Cardiac fibroblast (primary cell): Measurements from ENCODE around the gene SORCS3.

Experiments
- DNase-seq, 2 donors: peaks; one replicate each; pipeline versions ENCODE4 v3.0.0 to v3.0.0-alpha.2; 2010; ENCODE audit warnings: low read depth in 2 of 2
- H3K4me3 ChIP-seq, 2 donors: replicated peaks in 1 of 2; 1 replicate in 1 of 2; 2 replicates in 1 of 2; pipeline ENCODE4 v1.5.1; 2011; ENCODE audit warnings: low read depth in 2 of 2, low read length in 2 of 2, mild to moderate bottlenecking in 2 of 2, moderate library complexity in 1 of 2
- TF ChIP-seq, protein P1 (sequence below): IDR thresholded peaks from one replicate; pipeline ENCODE4 v1.5.1; 2011; ENCODE audit warnings: low read depth, mild to moderate bottlenecking, low read length, inconsistent platforms

The SORCS3 gene

DNA sequence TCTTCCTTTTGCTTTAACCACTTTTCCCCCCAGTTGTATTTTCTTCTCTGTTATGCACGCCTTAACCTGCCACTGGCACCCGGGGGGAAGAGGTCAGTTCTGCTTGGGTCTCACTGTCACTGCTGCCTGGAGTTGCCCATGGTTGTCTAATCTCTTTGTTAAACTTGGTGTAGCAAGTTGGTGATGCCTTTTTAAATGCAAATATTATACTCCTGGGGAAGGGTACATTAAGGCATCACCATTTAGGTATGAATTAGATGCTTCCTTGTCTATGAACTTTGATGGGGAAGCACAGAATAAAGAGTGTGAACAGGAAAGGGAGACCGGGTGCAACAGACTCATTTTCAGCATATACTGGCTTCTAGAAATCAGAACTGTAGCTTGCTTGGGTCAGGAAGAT is 9.1 kb upstream of the SORCS3 start:
- TF ChIP-seq, protein P1, sequence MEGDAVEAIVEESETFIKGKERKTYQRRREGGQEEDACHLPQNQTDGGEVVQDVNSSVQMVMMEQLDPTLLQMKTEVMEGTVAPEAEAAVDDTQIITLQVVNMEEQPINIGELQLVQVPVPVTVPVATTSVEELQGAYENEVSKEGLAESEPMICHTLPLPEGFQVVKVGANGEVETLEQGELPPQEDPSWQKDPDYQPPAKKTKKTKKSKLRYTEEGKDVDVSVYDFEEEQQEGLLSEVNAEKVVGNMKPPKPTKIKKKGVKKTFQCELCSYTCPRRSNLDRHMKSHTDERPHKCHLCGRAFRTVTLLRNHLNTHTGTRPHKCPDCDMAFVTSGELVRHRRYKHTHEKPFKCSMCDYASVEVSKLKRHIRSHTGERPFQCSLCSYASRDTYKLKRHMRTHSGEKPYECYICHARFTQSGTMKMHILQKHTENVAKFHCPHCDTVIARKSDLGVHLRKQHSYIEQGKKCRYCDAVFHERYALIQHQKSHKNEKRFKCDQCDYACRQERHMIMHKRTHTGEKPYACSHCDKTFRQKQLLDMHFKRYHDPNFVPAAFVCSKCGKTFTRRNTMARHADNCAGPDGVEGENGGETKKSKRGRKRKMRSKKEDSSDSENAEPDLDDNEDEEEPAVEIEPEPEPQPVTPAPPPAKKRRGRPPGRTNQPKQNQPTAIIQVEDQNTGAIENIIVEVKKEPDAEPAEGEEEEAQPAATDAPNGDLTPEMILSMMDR: no peak
- no peak overlapping the region for H3K4me3 ChIP-seq
- no peak for DNase-seq

DNA sequence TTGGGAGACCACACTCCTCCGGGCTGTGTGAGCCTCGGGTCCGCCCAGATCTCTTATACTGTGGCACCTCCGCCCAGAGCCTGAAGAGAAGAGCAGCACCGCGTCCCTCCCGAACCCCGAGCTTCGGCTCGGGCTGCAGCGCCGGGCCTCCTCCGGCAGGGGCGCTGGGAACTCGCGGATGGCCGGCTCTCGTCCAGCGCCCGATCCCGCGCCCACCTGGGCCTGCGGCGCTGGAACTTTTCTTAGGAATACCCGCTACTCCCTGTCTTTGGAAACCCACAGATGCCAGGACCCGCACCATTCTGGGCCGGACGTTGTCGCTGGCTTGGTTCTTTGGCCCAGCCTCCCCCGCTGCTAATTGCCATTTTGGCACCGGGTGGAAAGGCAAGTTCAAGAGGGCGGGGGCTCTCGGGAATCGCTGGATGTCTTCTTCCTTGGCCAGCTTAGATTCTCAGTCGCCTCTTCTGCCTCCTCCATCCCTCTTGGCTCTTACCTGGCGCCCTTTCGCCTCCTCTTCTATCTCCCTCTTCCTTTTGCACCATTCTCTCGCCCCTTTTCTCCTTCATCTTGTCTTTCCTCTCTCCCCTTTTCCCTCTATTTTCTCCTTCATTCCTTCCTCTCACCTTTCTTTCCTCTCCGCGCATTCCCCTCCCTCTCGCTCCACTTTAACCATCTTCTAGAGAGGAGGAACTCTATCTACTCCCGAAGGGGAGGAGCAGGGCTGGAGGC is 2.1 kb upstream of the SORCS3 start:
- DNase-seq: no peak

DNA sequence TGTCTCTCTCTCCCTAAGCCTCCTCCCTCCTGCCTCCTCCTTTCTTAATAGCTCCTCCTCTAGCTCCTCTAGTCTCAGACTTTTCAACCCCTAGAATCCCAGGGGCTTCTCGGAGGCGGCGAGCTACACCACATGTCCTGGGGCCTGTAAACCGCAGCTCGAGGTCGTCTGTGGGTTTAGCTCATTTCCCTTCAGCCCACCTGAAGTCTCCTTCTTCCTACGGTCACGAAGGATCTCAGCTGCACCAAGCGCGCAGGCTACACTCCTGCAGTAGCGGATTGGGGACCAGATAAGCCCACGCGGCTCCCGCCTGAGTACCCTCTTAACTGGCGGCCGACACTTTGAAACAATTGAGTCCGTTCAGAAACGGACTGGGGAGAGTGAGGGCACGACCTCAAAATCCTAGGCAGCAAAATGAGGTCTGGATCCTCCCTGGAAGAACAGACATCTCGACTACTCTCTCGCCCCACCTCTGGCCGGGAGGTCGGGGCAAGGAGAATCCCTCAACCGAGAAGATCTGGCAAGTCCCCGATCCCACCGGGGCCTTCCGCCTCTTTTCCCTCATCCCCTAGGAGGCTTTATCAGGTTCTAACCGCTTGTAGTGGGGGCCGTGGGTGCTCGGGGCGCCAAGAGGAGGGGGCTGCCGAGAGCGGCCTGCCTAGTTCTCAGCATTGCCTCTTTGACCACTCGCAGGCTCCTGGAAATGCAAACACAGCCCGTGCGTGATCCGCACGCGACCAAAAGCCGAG is 1.3 kb upstream of the SORCS3 start:
- DNase-seq: no peak
- TF ChIP-seq, protein P1: no peak
- no peak overlapping the region for H3K4me3 ChIP-seq

More for the DNA sequence above, 2.1 kb upstream of the SORCS3 start:
- H3K4me3 ChIP-seq: no peak overlapping the region
- TF ChIP-seq, protein P1: peak; percentile 17

DNA sequence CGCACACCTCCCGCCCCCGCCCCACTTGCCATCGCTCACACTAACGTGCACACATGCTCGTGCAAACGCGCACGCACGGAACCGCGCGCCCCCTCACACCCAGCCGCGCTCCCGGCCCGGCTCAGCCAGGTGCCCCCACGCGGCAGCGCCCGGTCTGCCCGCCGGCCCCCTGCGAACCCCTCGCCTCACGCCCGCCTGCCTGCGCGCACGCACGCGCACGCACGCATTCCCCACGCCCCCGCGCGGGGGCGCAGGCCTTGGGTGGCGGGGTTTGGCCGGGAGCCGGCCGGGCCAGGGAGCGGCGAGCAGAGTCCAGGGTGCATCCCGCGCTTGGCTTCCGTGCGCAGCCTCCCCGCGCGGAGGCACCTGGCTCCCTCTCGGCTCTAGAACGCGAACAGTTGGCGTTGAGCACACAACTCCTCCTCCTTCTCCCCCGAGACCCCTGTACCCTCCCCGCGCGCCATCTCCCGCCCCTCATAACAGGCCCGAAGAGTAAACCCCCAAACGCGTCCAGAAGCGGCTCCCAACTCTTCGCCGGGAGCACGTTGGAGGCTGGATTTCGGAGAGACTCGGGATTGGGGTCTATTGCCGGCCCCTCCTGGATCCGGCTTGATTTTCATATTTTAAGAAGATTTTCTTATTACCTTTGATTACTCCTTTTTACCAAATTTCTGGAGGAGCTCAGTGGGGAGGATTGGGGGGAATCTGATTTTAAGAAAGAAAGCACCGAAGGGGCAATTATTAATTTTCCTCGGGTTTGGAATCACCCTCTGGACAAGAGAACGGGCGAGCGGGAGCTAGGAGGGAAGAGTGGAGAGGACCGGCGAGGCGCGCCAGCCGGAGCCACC is 527 bp upstream of the SORCS3 start:
- TF ChIP-seq, protein P1: no peak
- H3K4me3 ChIP-seq: no peak overlapping the region
- no peak for DNase-seq

DNA sequence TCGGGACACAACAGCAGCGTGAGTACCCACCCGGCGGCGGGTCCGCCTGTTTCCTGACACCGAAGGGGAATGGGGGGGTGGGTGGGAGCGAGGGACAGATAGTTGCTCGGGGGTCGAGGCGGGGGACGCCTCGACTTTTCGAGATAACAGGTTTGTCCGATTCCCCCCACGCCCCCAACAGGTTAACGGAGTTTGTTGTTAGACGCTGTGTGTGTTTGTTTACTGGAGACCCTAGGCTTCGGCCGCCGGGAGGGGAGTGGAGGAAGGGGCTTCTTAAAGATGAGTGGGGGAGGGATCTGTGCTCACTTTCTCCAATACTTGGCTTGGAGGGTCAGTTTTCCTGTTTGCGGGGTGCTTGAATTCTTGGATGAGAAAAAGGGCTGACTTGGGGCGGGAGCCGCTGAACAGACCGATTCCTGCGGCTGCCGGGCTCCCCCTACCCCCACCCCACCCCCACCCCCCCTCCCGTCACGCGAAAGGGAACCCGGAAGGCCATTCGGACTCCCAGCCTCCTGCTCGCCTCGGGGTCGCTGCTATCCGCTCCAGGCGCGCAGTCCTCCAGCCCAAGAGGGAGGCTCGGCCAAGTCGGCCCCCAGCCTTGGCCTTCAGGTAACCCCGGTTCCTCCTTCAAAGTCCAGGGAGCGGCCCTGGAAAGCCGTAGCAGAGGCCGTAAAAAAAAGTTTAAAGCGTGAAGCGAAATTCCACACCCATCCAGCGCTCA is 1.0 kb downstream of the SORCS3 start:
- DNase-seq: no peak
- no peak overlapping the region for H3K4me3 ChIP-seq
- TF ChIP-seq, protein P1: no peak

DNA sequence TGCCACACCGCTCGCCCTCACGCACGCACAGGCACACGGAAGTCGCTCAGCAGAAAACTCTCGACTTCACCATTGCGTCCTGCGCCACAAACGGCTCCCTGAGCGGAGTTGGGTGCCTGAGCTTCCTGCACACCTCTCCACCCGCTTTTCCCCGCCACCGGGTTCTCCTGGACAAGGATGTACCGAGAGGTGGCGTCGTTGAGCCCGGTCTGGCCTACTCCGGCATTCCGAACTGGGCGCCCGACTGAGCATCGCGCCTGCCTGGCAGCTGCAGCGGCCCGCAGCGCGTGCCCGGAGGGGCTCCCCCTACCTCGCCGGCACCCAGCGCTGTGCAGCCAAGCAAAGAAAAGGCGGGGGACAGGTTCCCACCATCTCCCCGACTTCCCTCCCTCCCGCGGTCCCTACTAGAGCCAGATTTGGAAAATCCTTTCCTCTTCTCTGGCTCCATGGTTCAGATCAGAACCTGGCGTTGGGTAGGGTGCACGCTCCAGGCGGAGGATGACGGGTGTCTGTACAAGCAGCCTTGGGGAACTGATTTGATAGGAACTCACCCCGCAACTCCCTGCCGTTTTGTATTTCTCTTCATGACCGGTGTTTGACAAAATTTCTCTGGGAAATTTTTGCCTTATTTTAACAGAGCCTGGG is 1.7 kb downstream of the SORCS3 start:
- no peak for DNase-seq
- no peak overlapping the region for H3K4me3 ChIP-seq
- TF ChIP-seq, protein P1: no peak
